Ishikawa (cell line): ENCODE data around the gene DEFB114.

Source experiments
- CEBPB ChIP-seq: IDR thresholded peaks from 2 replicates; pipeline ENCODE4 v1.6.1; 2012
- CREB1 ChIP-seq: IDR thresholded peaks from 2 replicates; pipeline ENCODE4 v1.6.1; 2012; ENCODE audit warnings: low read depth
- EGR1 ChIP-seq: IDR thresholded peaks from 2 replicates; pipeline ENCODE4 v1.6.1; 2012
- EP300 ChIP-seq: IDR thresholded peaks from 2 replicates; pipeline ENCODE4 v1.6.1; 2012; ENCODE audit warnings: borderline replicate concordance
- FOXM1 ChIP-seq: IDR thresholded peaks from 2 replicates; pipeline ENCODE4 v1.6.1; 2012; ENCODE audit warnings: low read depth, borderline replicate concordance
- MAX ChIP-seq: IDR thresholded peaks from 2 replicates; pipeline ENCODE4 v1.6.1; 2012
- NFIC ChIP-seq: IDR thresholded peaks from 2 replicates; pipeline ENCODE4 v1.6.1; 2012
- RAD21 ChIP-seq: IDR thresholded peaks from 2 replicates; pipeline ENCODE4 v1.6.1; 2012; ENCODE audit warnings: low read depth
- REST ChIP-seq: IDR thresholded peaks from 2 replicates; pipeline ENCODE4 v1.6.1; 2012; ENCODE audit warnings: low read depth, mild to moderate bottlenecking
- TAF1 ChIP-seq: IDR thresholded peaks from 2 replicates; pipeline ENCODE4 v1.6.1; 2012; ENCODE audit warnings: low read depth, mild to moderate bottlenecking
- TCF12 ChIP-seq: IDR thresholded peaks from 2 replicates; pipeline ENCODE4 v1.6.1; 2012; ENCODE audit warnings: low read depth
- TEAD4 ChIP-seq: IDR thresholded peaks from 2 replicates; pipeline ENCODE4 v1.6.1; 2012
- USF1 ChIP-seq: IDR thresholded peaks from 2 replicates; pipeline ENCODE4 v1.6.1; 2012
- YY1 ChIP-seq: IDR thresholded peaks from 2 replicates; pipeline ENCODE4 v1.6.1; 2012; ENCODE audit warnings: low read depth
- ZBTB7A ChIP-seq: IDR thresholded peaks from 2 replicates; pipeline ENCODE4 v1.6.1; 2012; ENCODE audit warnings: low read depth

DEFB114 gene

GRCh38 chr6:49964064-49964463 is at the start of gene DEFB114:
Gene DEFB114, minus strand, starts transcription at chr6:49964164. Its CDS starts 59 bp downstream, at chr6:49964105.
- no peak for TF ChIP-seq CEBPB
- no peak for TF ChIP-seq EP300
- no peak for TF ChIP-seq YY1
- no peak for TF ChIP-seq TCF12
- no peak for TF ChIP-seq RAD21
- TF ChIP-seq REST, result no peak
- no peak for TF ChIP-seq CREB1
- no peak for TF ChIP-seq NFIC
- no peak for TF ChIP-seq ZBTB7A
- TF ChIP-seq MAX, result no peak
- TF ChIP-seq USF1, result no peak
- no peak for TF ChIP-seq FOXM1

- no peak for TF ChIP-seq TEAD4
Observed at GRCh38 chr6:50007819-50008218, 43.9 kb upstream of the DEFB114 start.

- no peak for TF ChIP-seq EGR1
- TF ChIP-seq MAX, result no peak
Observed at GRCh38 chr6:50003139-50003538, 39.2 kb upstream of the DEFB114 start.

GRCh38 chr6:49995278-49995677 is 31.3 kb upstream of the DEFB114 start:
- TF ChIP-seq NFIC, result no peak
- TF ChIP-seq REST, result no peak
- no peak for TF ChIP-seq YY1
- no peak for TF ChIP-seq CEBPB
- TF ChIP-seq CREB1, result no peak
- no peak for TF ChIP-seq EP300
- TF ChIP-seq TCF12, result no peak

GRCh38 chr6:49988900-49989299 is 24.9 kb upstream of the DEFB114 start:
- TF ChIP-seq EP300 (no peak), TAF1 (no peak), CREB1 (no peak), TEAD4 (no peak), YY1 (no peak), EGR1 (no peak), CEBPB (no peak), ZBTB7A (no peak), FOXM1 (no peak), RAD21 (no peak)

- TF ChIP-seq RAD21 (no peak), REST (no peak), YY1 (no peak), TEAD4 (no peak), TCF12 (no peak), USF1 (no peak), TAF1 (no peak), CEBPB (no peak), FOXM1 (no peak), ZBTB7A (no peak), NFIC (no peak), MAX (no peak), CREB1 (no peak), EGR1 (no peak), EP300 (no peak)
Observed at GRCh38 chr6:49987749-49988148, 23.8 kb upstream of the DEFB114 start.
